Keratinocyte (primary cell): Measurements from ENCODE around the gene FGF18. TPM values are rescaled to one million over a fixed set of nuclear protein-coding genes. Genes with fewer than 3 reads are reported as not detected.

Experiments used
- DNase-seq: peaks from one replicate; pipeline ENCODE4 v3.0.0-alpha.2; 2011; ENCODE audit warnings: low read depth, missing footprints, low spot score
- FAIRE-seq: peaks from 2 replicates; lab custom pipeline; 2011; peaks lifted over from hg19 to GRCh38; lab: Jason Lieb, UNC
- H2AFZ ChIP-seq: 2 replicates; pipeline ENCODE4 v1.6.0; 2012; ENCODE audit warnings: low read length, control low read depth, inconsistent platforms; ENCODE audit not compliant: control insufficient read depth
- H3K27ac ChIP-seq: 2 replicates; pipeline ENCODE4 v1.5.1; 2011; ENCODE audit warnings: low read length; ENCODE audit not compliant: control insufficient read depth, insufficient read depth
- H3K27me3 ChIP-seq: 3 replicates; pipeline ENCODE4 v1.6.0; 2011; ENCODE audit warnings: low read length; ENCODE audit not compliant: control insufficient read depth, insufficient read depth; ENCODE audit errors: extremely low read depth
- H3K36me3 ChIP-seq, 2 experiments: 2 replicates in 1 of 2; 3 replicates in 1 of 2; pipeline ENCODE4 v1.5.1; 2011; ENCODE audit warnings: low read length in 2 of 2, mild to moderate bottlenecking in 1 of 2; ENCODE audit not compliant: control insufficient read depth in 2 of 2, insufficient read depth in 2 of 2; ENCODE audit errors: extremely low read depth in 1 of 2
- H3K4me1 ChIP-seq: 3 replicates; pipeline ENCODE4 v1.5.1; 2011; ENCODE audit warnings: low read length; ENCODE audit not compliant: control insufficient read depth, insufficient read depth; ENCODE audit errors: extremely low read depth
- H3K4me2 ChIP-seq: 3 replicates; pipeline ENCODE4 v1.6.0; 2011; ENCODE audit warnings: low read depth, low read length; ENCODE audit not compliant: control insufficient read depth, insufficient read depth; ENCODE audit errors: extremely low read depth
- H3K4me3 ChIP-seq, 3 experiments: fragments of 200-600 bp in 1 of 3; sonication (generic) in 1 of 3; 2 replicates in 2 of 3; 3 replicates in 1 of 3; pipeline ENCODE4 v1.5.1; 2011 to 2016; ENCODE audit warnings: low read length in 3 of 3, mild to moderate bottlenecking in 3 of 3, control low read depth in 2 of 3, inconsistent platforms in 1 of 3, low read depth in 1 of 3, mixed read lengths in 1 of 3, mixed run types in 1 of 3, moderate library complexity in 1 of 3; ENCODE audit not compliant: control insufficient read depth in 2 of 3, insufficient read depth in 2 of 3; ENCODE audit errors: extremely low read depth in 1 of 3
- H3K79me2 ChIP-seq: 2 replicates; pipeline ENCODE4 v1.6.0; 2012; ENCODE audit warnings: low read length; ENCODE audit not compliant: control insufficient read depth, insufficient read depth
- H3K9ac ChIP-seq: 3 replicates; pipeline ENCODE4 v1.6.0; 2011; ENCODE audit warnings: low read length; ENCODE audit not compliant: control insufficient read depth, insufficient read depth; ENCODE audit errors: extremely low read depth
- H3K9me1 ChIP-seq: 3 replicates; pipeline ENCODE4 v1.6.0; 2011; ENCODE audit warnings: low read length; ENCODE audit not compliant: control insufficient read depth, insufficient read depth; ENCODE audit errors: extremely low read depth
- H3K9me3 ChIP-seq: 2 replicates; pipeline ENCODE4 v1.5.1; 2012; ENCODE audit warnings: low read depth, low read length; ENCODE audit not compliant: control insufficient read depth
- H4K20me1 ChIP-seq: 3 replicates; pipeline ENCODE4 v1.6.0; 2011; ENCODE audit warnings: low read length; ENCODE audit not compliant: control insufficient read depth, insufficient read depth; ENCODE audit errors: extremely low read depth
- CTCF ChIP-seq, 3 experiments: IDR thresholded peaks in 1 of 3; conservative IDR thresholded peaks in 1 of 3; optimal IDR thresholded peaks in 1 of 3; 2 replicates in 2 of 3; 3 replicates in 1 of 3; pipeline versions ENCODE3 to v1.5.1; 2011; ENCODE audit warnings: low read length in 3 of 3, mild to moderate bottlenecking in 3 of 3, moderate library complexity in 2 of 3, control low read depth in 1 of 3, inconsistent platforms in 1 of 3; ENCODE audit not compliant: insufficient read depth in 2 of 3; ENCODE audit errors: extremely low read depth in 1 of 3
- EZH2 ChIP-seq: IDR thresholded peaks from one replicate; pipeline ENCODE4 v1.6.1; 2012; ENCODE audit warnings: inconsistent platforms, mild to moderate bottlenecking, low read length, moderate library complexity
- dilution Hi-C: fragments of 300-500 bp; cut with MboI; formaldehyde crosslinking; loops from one replicate; pipeline ENCODE4 v1.7.0; 2020; ENCODE audit warnings: low sequenced_read_pairs; ENCODE audit not compliant: extremely low pct_ligation_motif_present
- polyA plus RNA-seq, 5 experiments: library from polyadenylated mRNA; depleted of rRNA in 3 of 5; stranded (reverse) in 3 of 5; stranded (forward) in 1 of 5; unstranded in 1 of 5; fragments of >200 nt; gene quantifications; 1 replicate in 1 of 5; 2 replicates in 3 of 5; 3 replicates in 1 of 5; pipeline versions ENCODE4 v1.2.1 to v1.2.3, GENCODE V29; 2011 to 2012; ENCODE audit warnings: missing spikeins in 2 of 5, low read depth in 1 of 5, low replicate concordance in 1 of 5

FGF18 gene
- polyA plus RNA-seq, 1 donor (not counting 4 experiments of a cell fraction or from before 2014, with no cell fraction given): 0.05 TPM

GRCh38 chr5:171494452-171495121 lies 75.1 kb downstream of the FGF18 start:
- DNase-seq (no peak), FAIRE-seq (no peak)
- H3K27ac ChIP-seq: peak overlapping the region; percentile 1
- H3K36me3 ChIP-seq: no peaks in the 10 kb centered on the region
- dilution Hi-C loops: no loop called here
- no peaks in the 10 kb centered on the region for H3K9me3 ChIP-seq
- no peaks in the 10 kb centered on the region for H3K9me1 ChIP-seq
- H3K9ac ChIP-seq: no peak overlapping the region
- no peaks in the 10 kb centered on the region for H3K27me3 ChIP-seq
- no peaks in the 10 kb centered on the region for H4K20me1 ChIP-seq
- no peak overlapping the region for H3K4me3 ChIP-seq
- H2AFZ ChIP-seq: peak overlapping the region; percentile 30
- TF ChIP-seq EZH2 (no peak), CTCF (optimal IDR thresholded peaks at IDR 0.05 in 1 of 3, IDR thresholded peaks at IDR 0.05 in 1 of 3, conservative IDR thresholded peaks at IDR 0.05 in 1 of 3; ENCODE audit: extremely low read depth in 1 of 3, insufficient read depth in 2 of 3, low read length in 3 of 3) (no peak)
- no peaks in the 10 kb centered on the region for H3K79me2 ChIP-seq
- peak overlapping the region; percentile 51 for H3K4me2 ChIP-seq
- H3K4me1 ChIP-seq: peaks cover 11% of the 10 kb centered on the region

GRCh38 chr5:171495122-171495700 lies 75.8 kb downstream of the FGF18 start:
- no peak overlapping the region for H3K9ac ChIP-seq
- H3K27me3 ChIP-seq: no peaks in the 10 kb centered on the region
- dilution Hi-C loops: no loop called here
- no peak overlapping the region for H3K4me3 ChIP-seq
- no peaks in the 10 kb centered on the region for H3K36me3 ChIP-seq
- no peaks in the 10 kb centered on the region for H3K9me1 ChIP-seq
- no peak overlapping the region for H3K27ac ChIP-seq
- no peaks in the 10 kb centered on the region for H3K79me2 ChIP-seq
- TF ChIP-seq CTCF (optimal IDR thresholded peaks at IDR 0.05 in 1 of 3, IDR thresholded peaks at IDR 0.05 in 1 of 3, conservative IDR thresholded peaks at IDR 0.05 in 1 of 3; ENCODE audit: extremely low read depth in 1 of 3, insufficient read depth in 2 of 3, low read length in 3 of 3) (no peak), EZH2 (no peak)
- H3K4me1 ChIP-seq: peaks cover 11% of the 10 kb centered on the region
- no peaks in the 10 kb centered on the region for H3K9me3 ChIP-seq
- no peaks in the 10 kb centered on the region for H4K20me1 ChIP-seq
- H2AFZ ChIP-seq: no peak overlapping the region
- FAIRE-seq (no peak), DNase-seq (no peak)
- H3K4me2 ChIP-seq: peak overlapping the region; percentile 51
